GM12891 (cell line): ENCODE results near the gene VGLL4.

Experiments used
- PAX5 ChIP-seq: IDR thresholded peaks from 2 replicates; pipeline ENCODE4 v1.6.1; 2011; ENCODE audit warnings: low read length, moderate library complexity, mild to moderate bottlenecking; ENCODE audit not compliant: insufficient read depth, severe bottlenecking
- POLR2A ChIP-seq: IDR thresholded peaks from 2 replicates; pipeline ENCODE4 v1.6.1; 2011; ENCODE audit warnings: low read depth, low read length, control low read depth
- POLR2AphosphoS5 ChIP-seq: IDR thresholded peaks from 2 replicates; pipeline ENCODE4 v1.6.1; 2011; ENCODE audit warnings: low read depth, low read length, control low read depth
- POU2F2 ChIP-seq: IDR thresholded peaks from 2 replicates; pipeline ENCODE4 v1.6.1; 2011; ENCODE audit warnings: low read depth, mild to moderate bottlenecking, control low read depth, low read length, moderate library complexity
- SPI1 ChIP-seq: IDR thresholded peaks from 2 replicates; pipeline ENCODE4 v1.6.1; 2011; ENCODE audit warnings: low read depth, low read length, control low read depth
- TAF1 ChIP-seq: IDR thresholded peaks from 2 replicates; pipeline ENCODE4 v1.6.1; 2011; ENCODE audit warnings: low read depth, low read length, control low read depth

GRCh38 chr3:11546657-11547302, 96.9 kb downstream of the VGLL4 start:
- TF ChIP-seq POLR2AphosphoS5 (no peak), POLR2A (no peak), TAF1 (no peak), POU2F2 (no peak), SPI1 (no peak), PAX5 (no peak)
